Endothelial cell of umbilical vein (primary cell): Measurements from ENCODE around the gene GJB3. TPM values are rescaled to one million over a fixed set of nuclear protein-coding genes. Genes with fewer than 3 reads are reported as not detected.

Source experiments
- BruUV-seq: library from RNA; stranded (reverse); fragments of 400-500 nt; replicated peaks from 2 replicates; lab custom pipeline; 2021; lab: Mats Ljungman, UMichigan
- CTCF ChIA-PET: fragments of 300-600, 350-600 bp; sonication (Branson Sonifier 250); formaldehyde crosslinking; loops from one replicate; lab custom pipeline; 2021; ENCODE audit warnings: antibody characterized with exemption, inconsistent platforms; lab: Charles Lee
- POLR2A ChIA-PET: fragments of 300-600, 350-600 bp; sonication (Branson Sonifier 250); formaldehyde crosslinking; loops from one replicate; lab custom pipeline; 2021; ENCODE audit warnings: antibody characterized with exemption, inconsistent platforms; lab: Charles Lee
- DNase-seq: peaks from one replicate; pipeline ENCODE4 v3.0.0-alpha.2; 2011; ENCODE audit warnings: low read depth, low spot score
- FAIRE-seq: peaks from 2 replicates; lab custom pipeline; 2011; peaks lifted over from hg19 to GRCh38; lab: Jason Lieb, UNC
- H2AFZ ChIP-seq: 2 replicates; pipeline ENCODE4 v1.6.0; 2012; ENCODE audit warnings: low read depth, low read length, control low read depth, inconsistent platforms
- H3K27ac ChIP-seq: 2 replicates; pipeline ENCODE4 v1.5.1; 2011; ENCODE audit warnings: low read depth, mild to moderate bottlenecking, control low read depth, low read length, moderate library complexity; ENCODE audit not compliant: insufficient read depth
- H3K27me3 ChIP-seq, 2 experiments: 2 replicates each; pipeline versions ENCODE4 v1.6.0 to v1.6.1; 2011; ENCODE audit warnings: low read length in 2 of 2, mixed read lengths in 1 of 2; ENCODE audit not compliant: control insufficient read depth in 2 of 2, insufficient read depth in 2 of 2
- H3K36me3 ChIP-seq, 2 experiments: 2 replicates in 1 of 2; 3 replicates in 1 of 2; pipeline ENCODE4 v1.5.1; 2011; ENCODE audit warnings: low read length in 2 of 2, mild to moderate bottlenecking in 1 of 2, moderate library complexity in 1 of 2; ENCODE audit not compliant: control insufficient read depth in 2 of 2, insufficient read depth in 2 of 2; ENCODE audit errors: extremely low read depth in 1 of 2
- H3K4me1 ChIP-seq: 3 replicates; pipeline ENCODE4 v1.5.1; 2011; ENCODE audit warnings: mild to moderate bottlenecking, low read length; ENCODE audit not compliant: control insufficient read depth, insufficient read depth; ENCODE audit errors: extremely low read depth
- H3K4me2 ChIP-seq: 2 replicates; pipeline ENCODE4 v1.6.1; 2011; ENCODE audit warnings: low read length, control low read depth, mixed read lengths; ENCODE audit not compliant: insufficient read depth
- H3K4me3 ChIP-seq, 3 experiments: fragments of 200-600 bp in 1 of 3; sonication (generic), shearing (Covaris generic) in 1 of 3; replicated peaks in 1 of 3; 2 replicates each; pipeline ENCODE4 v1.5.1; 2011 to 2016; ENCODE audit warnings: control low read depth in 3 of 3, low read length in 3 of 3, mild to moderate bottlenecking in 2 of 3, inconsistent platforms in 1 of 3, low read depth in 1 of 3, moderate library complexity in 1 of 3; ENCODE audit not compliant: insufficient read depth in 1 of 3
- H3K79me2 ChIP-seq: 2 replicates; pipeline ENCODE4 v1.6.0; 2012; ENCODE audit warnings: low read length, inconsistent platforms; ENCODE audit not compliant: control insufficient read depth, insufficient read depth
- H3K9ac ChIP-seq: replicated peaks from 2 replicates; pipeline ENCODE3; 2011; ENCODE audit warnings: low read length, control low read depth; ENCODE audit not compliant: insufficient read depth; ENCODE audit errors: extremely low read depth
- H3K9me1 ChIP-seq: replicated peaks from 3 replicates; pipeline ENCODE4 v1.6.0; 2011; ENCODE audit warnings: mild to moderate bottlenecking, low read length; ENCODE audit not compliant: control insufficient read depth, insufficient read depth; ENCODE audit errors: extremely low read depth
- H3K9me3 ChIP-seq: replicated peaks from 2 replicates; pipeline ENCODE4 v1.5.1; 2012; ENCODE audit warnings: low read length, inconsistent platforms; ENCODE audit not compliant: control insufficient read depth, insufficient read depth
- H4K20me1 ChIP-seq: replicated peaks from 2 replicates; pipeline ENCODE3; 2011; ENCODE audit warnings: mild to moderate bottlenecking, low read length; ENCODE audit not compliant: control insufficient read depth, insufficient read depth; ENCODE audit errors: extremely low read depth
- EZH2 ChIP-seq: IDR thresholded peaks from 2 replicates; pipeline ENCODE4 v1.6.1; 2012; ENCODE audit warnings: borderline replicate concordance, low read depth, mild to moderate bottlenecking, moderate library complexity, low read length, inconsistent platforms; ENCODE audit not compliant: severe bottlenecking
- FOS ChIP-seq: IDR thresholded peaks from 2 replicates; pipeline ENCODE4 v1.6.1; 2011; ENCODE audit warnings: mild to moderate bottlenecking, low read length, moderate library complexity, borderline replicate concordance; ENCODE audit not compliant: insufficient read depth
- GATA2 ChIP-seq: IDR thresholded peaks from 2 replicates; pipeline ENCODE4 v1.7.0; 2011; ENCODE audit warnings: low read depth, mild to moderate bottlenecking, moderate library complexity, mixed read lengths, low read length; ENCODE audit not compliant: insufficient read length, insufficient read depth
- JUN ChIP-seq: IDR thresholded peaks from 2 replicates; pipeline ENCODE4 v1.6.1; 2011; ENCODE audit warnings: borderline replicate concordance, low read depth; ENCODE audit not compliant: insufficient read length, insufficient read depth
- MYC ChIP-seq: IDR thresholded peaks from one replicate; pipeline ENCODE4 v1.6.1; 2011; ENCODE audit warnings: mild to moderate bottlenecking, low read depth, low read length
- POLR2A ChIP-seq: IDR thresholded peaks from 2 replicates; pipeline ENCODE4 v1.6.1; 2012; ENCODE audit warnings: low read depth, mild to moderate bottlenecking, control low read depth, low read length
- POLR2AphosphoS5 ChIP-seq: IDR thresholded peaks from 2 replicates; pipeline ENCODE4 v1.6.1; 2012; ENCODE audit warnings: low read depth, mild to moderate bottlenecking, control low read depth, low read length, moderate library complexity; ENCODE audit not compliant: insufficient read depth
- dilution Hi-C: fragments of 300-500 bp; cut with MboI; formaldehyde crosslinking; loops from one replicate; pipeline ENCODE4 v1.15.0; 2019; ENCODE audit warnings: low sequenced_read_pairs; ENCODE audit not compliant: extremely low pct_ligation_motif_present
- intact Hi-C: fragments of 100-400 bp; cut with micrococcal nuclease; formaldehyde crosslinking; loops from one replicate; pipeline ENCODE4 v1.10.0; 2022
- polyA plus RNA-seq, 4 experiments: library from polyadenylated mRNA; depleted of rRNA in 3 of 4; stranded (reverse) in 3 of 4; unstranded in 1 of 4; fragments of >200 nt; gene quantifications; 2 replicates each; pipeline versions ENCODE4 v1.2.1 to v1.2.3, GENCODE V29; 2011 to 2012; ENCODE audit warnings: missing spikeins in 1 of 4
- total RNA-seq: library from RNA; stranded (reverse); gene quantifications from 2 replicates; pipeline ENCODE4 v1.2.3, GENCODE V29; 2021
- TF ChIP-seq, protein P1 (sequence below): IDR thresholded peaks from 2 replicates; pipeline ENCODE4 v1.6.1; 2011; ENCODE audit not compliant: insufficient read depth, insufficient read length
- TF ChIP-seq, protein P2 (sequence below), 2 donors: IDR thresholded peaks; 1 replicate in 1 of 2; 2 replicates in 1 of 2; pipeline ENCODE4 v1.5.1; 2011; ENCODE audit warnings: low read length in 2 of 2, mild to moderate bottlenecking in 2 of 2, moderate library complexity in 2 of 2, control low read depth in 1 of 2, inconsistent platforms in 1 of 2, low read depth in 1 of 2; ENCODE audit not compliant: insufficient read depth in 1 of 2; ENCODE audit errors: extremely low read depth in 1 of 2

Gene GJB3
- total and polyA plus RNA-seq, 2 donors (not counting 3 experiments of a cell fraction or from before 2014, with no cell fraction given) = not detected

DNA sequence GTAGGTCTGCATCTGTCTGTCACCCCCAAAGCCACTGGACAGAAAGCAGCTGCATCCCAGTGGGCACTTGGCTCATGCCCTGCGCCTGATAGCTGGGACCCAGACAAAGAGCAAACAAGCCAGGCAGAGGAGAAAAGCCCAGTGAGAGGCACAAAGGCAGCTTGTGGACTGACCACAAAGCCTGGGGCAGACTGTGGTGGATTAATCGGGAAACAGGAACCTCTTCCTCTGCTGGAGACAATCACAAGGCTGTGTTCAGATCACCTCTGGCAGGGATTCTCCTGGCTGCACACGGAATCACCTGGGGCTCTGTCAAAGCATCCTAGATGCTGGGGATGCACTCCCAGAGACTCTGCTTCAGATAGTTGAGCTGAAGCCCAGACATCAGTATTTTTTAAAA, 41.4 kb upstream of the GJB3 start:
- no peaks in the 10 kb centered on the region for H3K9me1 ChIP-seq
- H3K27ac ChIP-seq = no peak overlapping the region
- ChIA-PET CTCF (interaction anchor here (7.8 kb wide), 1 partner anchor 1108 kb away, joined by 338 read pairs; no protein-coding TSS in a partner anchor), POLR2A (no interaction called here)
- H4K20me1 ChIP-seq = no peaks in the 10 kb centered on the region
- no peak overlapping the region for H3K4me2 ChIP-seq
- no peak for DNase-seq
- H3K79me2 ChIP-seq = no peaks in the 10 kb centered on the region
- H2AFZ ChIP-seq = no peak overlapping the region
- H3K9me3 ChIP-seq = no peaks in the 10 kb centered on the region
- BruUV-seq = no TSS peak
- H3K4me1 ChIP-seq = no peaks in the 10 kb centered on the region
- H3K4me3 ChIP-seq = no peak overlapping the region
- intact Hi-C loops = no loop called here
- dilution Hi-C loops = no loop called here
- H3K36me3 ChIP-seq = no peaks in the 10 kb centered on the region
- H3K9ac ChIP-seq = no peak overlapping the region
- no peak for FAIRE-seq
- H3K27me3 ChIP-seq = peaks cover 2 to 3% of the 10 kb centered on the region in 2 experiments
- TF ChIP-seq JUN = no peak
- TF ChIP-seq POLR2AphosphoS5 = no peak
- TF ChIP-seq MYC = no peak
- TF ChIP-seq, protein P1, sequence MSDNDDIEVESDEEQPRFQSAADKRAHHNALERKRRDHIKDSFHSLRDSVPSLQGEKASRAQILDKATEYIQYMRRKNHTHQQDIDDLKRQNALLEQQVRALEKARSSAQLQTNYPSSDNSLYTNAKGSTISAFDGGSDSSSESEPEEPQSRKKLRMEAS = no peak
- TF ChIP-seq POLR2A = no peak
- TF ChIP-seq EZH2 = no peak
- TF ChIP-seq, protein P2, sequence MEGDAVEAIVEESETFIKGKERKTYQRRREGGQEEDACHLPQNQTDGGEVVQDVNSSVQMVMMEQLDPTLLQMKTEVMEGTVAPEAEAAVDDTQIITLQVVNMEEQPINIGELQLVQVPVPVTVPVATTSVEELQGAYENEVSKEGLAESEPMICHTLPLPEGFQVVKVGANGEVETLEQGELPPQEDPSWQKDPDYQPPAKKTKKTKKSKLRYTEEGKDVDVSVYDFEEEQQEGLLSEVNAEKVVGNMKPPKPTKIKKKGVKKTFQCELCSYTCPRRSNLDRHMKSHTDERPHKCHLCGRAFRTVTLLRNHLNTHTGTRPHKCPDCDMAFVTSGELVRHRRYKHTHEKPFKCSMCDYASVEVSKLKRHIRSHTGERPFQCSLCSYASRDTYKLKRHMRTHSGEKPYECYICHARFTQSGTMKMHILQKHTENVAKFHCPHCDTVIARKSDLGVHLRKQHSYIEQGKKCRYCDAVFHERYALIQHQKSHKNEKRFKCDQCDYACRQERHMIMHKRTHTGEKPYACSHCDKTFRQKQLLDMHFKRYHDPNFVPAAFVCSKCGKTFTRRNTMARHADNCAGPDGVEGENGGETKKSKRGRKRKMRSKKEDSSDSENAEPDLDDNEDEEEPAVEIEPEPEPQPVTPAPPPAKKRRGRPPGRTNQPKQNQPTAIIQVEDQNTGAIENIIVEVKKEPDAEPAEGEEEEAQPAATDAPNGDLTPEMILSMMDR (IDR thresholded peaks at IDR 0.05; ENCODE audit: extremely low read depth in 1 of 2, insufficient read depth in 1 of 2, low read depth in 1 of 2, low read length in 2 of 2) = no peak
- no peak for TF ChIP-seq GATA2
- TF ChIP-seq FOS = no peak
